SKM-1 treated with dmso at 0.1 percent for 144 hours (cell line): Measurements from ENCODE around the gene ARF1.

Experiments used
- DNase-seq: peaks from one replicate; lab custom pipeline; 2025; ENCODE audit not compliant: unreplicated experiment; lab: John Stamatoyannopoulos, UW

The ARF1 gene

GRCh38 chr1:228068359-228068758 lies 14.1 kb upstream of the ARF1 start:
- DNase-seq = no peak

- no peak for DNase-seq
Measured at GRCh38 chr1:228070173-228070572, 12.3 kb upstream of the ARF1 start.

- no peak for DNase-seq
Measured at GRCh38 chr1:228070851-228071250, 11.7 kb upstream of the ARF1 start.

GRCh38 chr1:228071839-228072657 lies 10.5 kb upstream of the ARF1 start:
- DNase-seq = no peak

- no peak for DNase-seq
Measured at GRCh38 chr1:228072658-228073043, 9.9 kb upstream of the ARF1 start.

GRCh38 chr1:228073061-228073856 lies 9.2 kb upstream of the ARF1 start:
- DNase-seq = no peak

- no peak for DNase-seq
Measured at GRCh38 chr1:228073857-228074545, 8.5 kb upstream of the ARF1 start.

GRCh38 chr1:228074954-228075730 lies 7.4 kb upstream of the ARF1 start:
- no peak for DNase-seq

GRCh38 chr1:228075801-228076271 lies 6.7 kb upstream of the ARF1 start:
- DNase-seq = no peak

- no peak for DNase-seq
Measured at GRCh38 chr1:228076796-228077430, 5.6 kb upstream of the ARF1 start.

GRCh38 chr1:228077565-228078330 lies 4.8 kb upstream of the ARF1 start:
- no peak for DNase-seq

GRCh38 chr1:228079013-228079412 lies 3.5 kb upstream of the ARF1 start:
- no peak for DNase-seq

GRCh38 chr1:228079601-228080263 lies 2.8 kb upstream of the ARF1 start:
- no peak for DNase-seq

- no peak for DNase-seq
Measured at GRCh38 chr1:228081144-228081543, 1.4 kb upstream of the ARF1 start.

- no peak for DNase-seq
Measured at GRCh38 chr1:228081578-228082213, 812 bp upstream of the ARF1 start.

- no peak for DNase-seq
Measured at GRCh38 chr1:228082918-228083870, 686 bp downstream of the ARF1 start.

- DNase-seq = no peak
Measured at GRCh38 chr1:228083871-228084278, 1.4 kb downstream of the ARF1 start.
